GM12878 (cell line): ENCODE data around the gene TOP1.

ENCODE experiments used
- BRCA1 ChIP-seq: IDR thresholded peaks from 2 replicates; pipeline ENCODE4 v1.6.1; 2011; ENCODE audit warnings: low read depth, low read length, improper control_type of control experiment
- CEBPB ChIP-seq, 2 experiments: fragments of 150-350 bp in 1 of 2; IDR thresholded peaks; 2 replicates each; pipeline ENCODE4 v1.6.1; 2012 to 2014; ENCODE audit warnings: low read depth in 2 of 2, low read length in 2 of 2, borderline replicate concordance in 1 of 2, inconsistent platforms in 1 of 2
- CREB1 ChIP-seq: IDR thresholded peaks from 2 replicates; pipeline ENCODE4 v1.6.1; 2012; ENCODE audit warnings: low read depth, mild to moderate bottlenecking, inconsistent platforms
- ESRRA ChIP-seq: IDR thresholded peaks from 2 replicates; pipeline ENCODE4 v1.6.1; 2012; ENCODE audit warnings: mild to moderate bottlenecking, low read length, improper control_type of control experiment
- FOS ChIP-seq: IDR thresholded peaks from 3 replicates; pipeline ENCODE4 v1.6.1; 2011; ENCODE audit warnings: borderline replicate concordance; ENCODE audit not compliant: insufficient read length; ENCODE audit errors: extremely low read depth
- MEF2B ChIP-seq: fragments of 450-650 bp; IDR thresholded peaks from 2 replicates; pipeline ENCODE4 v1.6.1; 2018; ENCODE audit warnings: mild to moderate bottlenecking, moderate library complexity; ENCODE audit not compliant: partially characterized antibody, poor library complexity, severe bottlenecking
- NR2C1 ChIP-seq: fragments of 450-650 bp; IDR thresholded peaks from 2 replicates; pipeline ENCODE4 v1.6.1; 2017; ENCODE audit warnings: antibody characterized with exemption, mild to moderate bottlenecking, moderate library complexity
- POLR2A ChIP-seq: IDR thresholded peaks from 2 replicates; pipeline ENCODE4 v1.6.1; 2011; ENCODE audit warnings: low read depth, mild to moderate bottlenecking, low read length
- SMC3 ChIP-seq: IDR thresholded peaks from 2 replicates; pipeline ENCODE4 v1.6.1; 2011; ENCODE audit warnings: low read length, improper control_type of control experiment, borderline replicate concordance
- SREBF2 ChIP-seq: IDR thresholded peaks from 2 replicates; pipeline ENCODE4 v1.6.1; 2012; ENCODE audit warnings: mild to moderate bottlenecking, low read length
- ZBED1 ChIP-seq: IDR thresholded peaks from 2 replicates; pipeline ENCODE4 v1.6.1; 2016; ENCODE audit warnings: borderline replicate concordance
- TF ChIP-seq, protein P1 (sequence below), 3 experiments: IDR thresholded peaks in 2 of 3; conservative IDR thresholded peaks in 1 of 3; 2 replicates each; pipeline ENCODE4 v1.5.1; 2011; ENCODE audit warnings: low read depth in 3 of 3, low read length in 3 of 3, mild to moderate bottlenecking in 3 of 3, control low read depth in 2 of 3, moderate library complexity in 2 of 3, inconsistent platforms in 1 of 3, mixed read lengths in 1 of 3; ENCODE audit not compliant: control insufficient read depth in 2 of 3, insufficient read depth in 1 of 3; ENCODE audit errors: extremely low read depth in 1 of 3
- TF ChIP-seq, protein P2 (sequence below): fragments of 450-650 bp; IDR thresholded peaks from 2 replicates; pipeline ENCODE4 v1.6.1; 2018; ENCODE audit warnings: mild to moderate bottlenecking, low read depth, moderate library complexity; ENCODE audit not compliant: partially characterized antibody

DNA sequence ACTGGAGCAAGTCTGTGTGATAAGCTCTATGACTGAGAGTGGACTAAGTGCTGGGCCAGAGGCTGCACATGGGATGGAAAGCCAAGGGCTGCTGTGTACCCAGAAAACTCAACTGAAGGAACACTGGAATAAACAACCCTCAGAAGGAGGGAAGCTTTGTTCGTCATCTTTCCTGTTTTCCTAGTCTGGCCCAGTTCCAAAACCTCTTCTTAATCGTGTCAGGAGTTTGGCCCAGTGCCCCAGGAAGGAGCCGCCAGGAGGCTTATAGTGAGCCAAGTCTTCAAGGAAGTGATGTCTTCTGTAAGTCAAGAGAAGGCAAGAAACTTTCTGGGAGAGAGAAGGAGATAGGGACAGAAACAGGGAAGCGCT is 23.3 kb upstream of the TOP1 start:
- TF ChIP-seq SMC3, result no peak
- TF ChIP-seq CREB1, result no peak
- no peak for TF ChIP-seq NR2C1
- no peak for TF ChIP-seq ESRRA
- TF ChIP-seq, protein P1, sequence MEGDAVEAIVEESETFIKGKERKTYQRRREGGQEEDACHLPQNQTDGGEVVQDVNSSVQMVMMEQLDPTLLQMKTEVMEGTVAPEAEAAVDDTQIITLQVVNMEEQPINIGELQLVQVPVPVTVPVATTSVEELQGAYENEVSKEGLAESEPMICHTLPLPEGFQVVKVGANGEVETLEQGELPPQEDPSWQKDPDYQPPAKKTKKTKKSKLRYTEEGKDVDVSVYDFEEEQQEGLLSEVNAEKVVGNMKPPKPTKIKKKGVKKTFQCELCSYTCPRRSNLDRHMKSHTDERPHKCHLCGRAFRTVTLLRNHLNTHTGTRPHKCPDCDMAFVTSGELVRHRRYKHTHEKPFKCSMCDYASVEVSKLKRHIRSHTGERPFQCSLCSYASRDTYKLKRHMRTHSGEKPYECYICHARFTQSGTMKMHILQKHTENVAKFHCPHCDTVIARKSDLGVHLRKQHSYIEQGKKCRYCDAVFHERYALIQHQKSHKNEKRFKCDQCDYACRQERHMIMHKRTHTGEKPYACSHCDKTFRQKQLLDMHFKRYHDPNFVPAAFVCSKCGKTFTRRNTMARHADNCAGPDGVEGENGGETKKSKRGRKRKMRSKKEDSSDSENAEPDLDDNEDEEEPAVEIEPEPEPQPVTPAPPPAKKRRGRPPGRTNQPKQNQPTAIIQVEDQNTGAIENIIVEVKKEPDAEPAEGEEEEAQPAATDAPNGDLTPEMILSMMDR (IDR thresholded peaks at IDR 0.05 in 2 of 3, conservative IDR thresholded peaks at IDR 0.05 in 1 of 3; ENCODE audit: control insufficient read depth in 2 of 3, extremely low read depth in 1 of 3, insufficient read depth in 1 of 3, low read depth in 3 of 3, low read length in 3 of 3), result no peak
- no peak for TF ChIP-seq POLR2A
- TF ChIP-seq MEF2B, result no peak
- TF ChIP-seq, protein P2, sequence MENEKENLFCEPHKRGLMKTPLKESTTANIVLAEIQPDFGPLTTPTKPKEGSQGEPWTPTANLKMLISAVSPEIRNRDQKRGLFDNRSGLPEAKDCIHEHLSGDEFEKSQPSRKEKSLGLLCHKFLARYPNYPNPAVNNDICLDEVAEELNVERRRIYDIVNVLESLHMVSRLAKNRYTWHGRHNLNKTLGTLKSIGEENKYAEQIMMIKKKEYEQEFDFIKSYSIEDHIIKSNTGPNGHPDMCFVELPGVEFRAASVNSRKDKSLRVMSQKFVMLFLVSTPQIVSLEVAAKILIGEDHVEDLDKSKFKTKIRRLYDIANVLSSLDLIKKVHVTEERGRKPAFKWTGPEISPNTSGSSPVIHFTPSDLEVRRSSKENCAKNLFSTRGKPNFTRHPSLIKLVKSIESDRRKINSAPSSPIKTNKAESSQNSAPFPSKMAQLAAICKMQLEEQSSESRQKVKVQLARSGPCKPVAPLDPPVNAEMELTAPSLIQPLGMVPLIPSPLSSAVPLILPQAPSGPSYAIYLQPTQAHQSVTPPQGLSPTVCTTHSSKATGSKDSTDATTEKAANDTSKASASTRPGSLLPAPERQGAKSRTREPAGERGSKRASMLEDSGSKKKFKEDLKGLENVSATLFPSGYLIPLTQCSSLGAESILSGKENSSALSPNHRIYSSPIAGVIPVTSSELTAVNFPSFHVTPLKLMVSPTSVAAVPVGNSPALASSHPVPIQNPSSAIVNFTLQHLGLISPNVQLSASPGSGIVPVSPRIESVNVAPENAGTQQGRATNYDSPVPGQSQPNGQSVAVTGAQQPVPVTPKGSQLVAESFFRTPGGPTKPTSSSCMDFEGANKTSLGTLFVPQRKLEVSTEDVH, result no peak
- TF ChIP-seq ZBED1, result no peak
- TF ChIP-seq FOS, result no peak
- TF ChIP-seq BRCA1, result no peak
- TF ChIP-seq CEBPB (IDR thresholded peaks at IDR 0.05; ENCODE audit: borderline replicate concordance in 1 of 2, low read depth in 2 of 2, low read length in 2 of 2), result no peak
- no peak for TF ChIP-seq SREBF2
